ENCODE results near the gene GALNT16.
"Not testable (repeated sequence)": the region's sequence is repeated elsewhere in the genome, so short reads cannot be mapped to it uniquely, and the experiment has no call there.

DNA sequence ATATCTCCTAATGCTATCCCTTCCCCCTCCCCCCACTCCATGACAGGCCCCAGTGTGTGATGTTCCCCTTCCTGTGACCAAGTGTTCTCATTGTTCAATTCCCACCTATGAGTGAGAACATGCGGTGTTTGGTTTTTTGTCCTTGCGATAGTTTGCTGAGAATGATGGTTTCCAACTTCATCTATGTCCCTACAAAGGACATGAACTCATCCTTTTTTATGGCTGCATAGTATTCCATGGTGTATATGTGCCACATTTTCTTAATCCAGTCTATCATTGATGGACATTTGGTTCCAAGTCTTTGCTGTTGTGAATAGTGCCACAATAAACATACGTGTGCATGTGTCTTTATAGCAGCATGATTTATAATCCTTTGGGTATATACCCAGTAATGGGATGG, 42.3 kb upstream of the GALNT16 start:
- not testable (repeated sequence) for TF ChIP-seq POLR2A, POLR2AphosphoS5 (IDR thresholded peaks at IDR 0.05)

Data from suprapubic skin (tissue), 4 donors.